ENCODE data around the gene PTTG1IP. TPM values are rescaled to one million over a fixed set of nuclear protein-coding genes. Genes with fewer than 3 reads are reported as not detected.

Gene PTTG1IP
- polyA plus RNA-seq, 12 donors: 115 to 170 (median 129) TPM; not detected in 1

GRCh38 chr21:44868707-44869106 is 4.8 kb downstream of the PTTG1IP start:
- DNase-seq: no peak

GRCh38 chr21:44867999-44868700 is 5.3 kb downstream of the PTTG1IP start:
- DNase-seq: no peak

GRCh38 chr21:44867464-44867863 is 6.0 kb downstream of the PTTG1IP start:
- no peak for DNase-seq

GRCh38 chr21:44866780-44867179 is 6.7 kb downstream of the PTTG1IP start:
- DNase-seq: no peak

GRCh38 chr21:44865561-44866280 is 7.8 kb downstream of the PTTG1IP start:
- no peak for DNase-seq

GRCh38 chr21:44862869-44863685 is 10.4 kb downstream of the PTTG1IP start:
- no peak for DNase-seq

- DNase-seq: no peak
Measured at GRCh38 chr21:44858791-44859190, 14.7 kb downstream of the PTTG1IP start.

- DNase-seq: no peak
Measured at GRCh38 chr21:44858291-44858690, 15.2 kb downstream of the PTTG1IP start.

GRCh38 chr21:44857127-44857892 is 16.2 kb downstream of the PTTG1IP start:
- no peak for DNase-seq

- no peak for DNase-seq
Measured at GRCh38 chr21:44856131-44856530, 17.4 kb downstream of the PTTG1IP start.

GRCh38 chr21:44855572-44855971 is 17.9 kb downstream of the PTTG1IP start:
- DNase-seq: no peak

- no peak for DNase-seq
Measured at GRCh38 chr21:44854664-44855446, 18.6 kb downstream of the PTTG1IP start.

GRCh38 chr21:44854391-44854663 is 19.2 kb downstream of the PTTG1IP start:
- no peak for DNase-seq

GRCh38 chr21:44853601-44854390 is 19.7 kb downstream of the PTTG1IP start:
- DNase-seq: no peak

GRCh38 chr21:44850905-44851657 is 22.4 kb downstream of the PTTG1IP start:
- DNase-seq: no peak

- no peak for DNase-seq
Measured at GRCh38 chr21:44850208-44850800, 23.2 kb downstream of the PTTG1IP start.

GRCh38 chr21:44849616-44850130 is 23.8 kb downstream of the PTTG1IP start:
- no peak for DNase-seq

- no peak for DNase-seq
Measured at GRCh38 chr21:44848821-44849521, 24.5 kb downstream of the PTTG1IP start.

Data from muscle of arm (tissue), 12 donors.